Activated CD4-positive, alpha-beta T cell treated with anti-CD3 and anti-CD28 coated beads, Interleukin-2, amount 50 U/mL, for 1 hour (primary cell): ENCODE results near the gene NCAPD3.

Source experiments
- DNase-seq: peaks from one replicate; pipeline ENCODE4 v3.0.0-alpha.2; 2020

Gene NCAPD3

DNA sequence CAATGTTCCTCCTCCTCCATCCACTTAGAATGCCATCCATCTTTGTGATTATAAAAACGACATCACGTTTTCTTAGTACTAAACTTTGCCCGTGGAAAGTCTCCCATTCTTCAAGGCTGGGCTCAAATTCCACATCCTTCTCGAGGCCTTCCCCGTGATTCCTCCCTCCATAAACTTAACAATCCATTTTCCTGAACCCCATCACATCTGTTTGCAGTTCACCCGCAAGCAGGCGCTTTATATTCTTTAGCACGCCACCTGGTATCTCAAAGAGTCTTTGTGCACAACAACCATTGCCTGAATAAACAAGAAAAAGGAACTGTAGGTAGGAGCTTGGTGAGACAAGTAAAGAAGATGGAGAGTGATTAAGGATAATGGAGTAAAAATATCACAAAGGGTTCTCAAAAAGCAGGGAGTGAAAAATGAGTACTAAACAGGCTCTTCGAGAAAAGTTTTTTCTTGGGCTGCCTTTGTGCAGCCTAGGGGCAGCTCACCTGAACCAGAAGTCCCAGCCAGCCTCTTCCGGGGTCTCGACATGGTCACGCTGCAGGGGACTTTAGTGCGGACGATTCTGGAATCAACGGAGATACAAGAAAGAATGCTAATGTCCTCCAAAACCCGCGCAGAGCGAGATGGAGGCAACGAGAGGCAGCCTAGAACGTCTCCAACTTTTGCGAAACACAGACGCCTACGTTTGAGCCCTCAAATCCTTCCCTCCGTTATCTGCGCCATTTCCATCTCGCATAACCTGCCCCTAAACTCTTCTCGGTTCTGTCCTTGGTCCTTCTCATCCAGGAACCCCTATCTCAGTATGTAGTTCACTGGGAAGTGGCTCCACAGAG lies 28.8 kb upstream of the NCAPD3 start:
- no peak for DNase-seq

DNA sequence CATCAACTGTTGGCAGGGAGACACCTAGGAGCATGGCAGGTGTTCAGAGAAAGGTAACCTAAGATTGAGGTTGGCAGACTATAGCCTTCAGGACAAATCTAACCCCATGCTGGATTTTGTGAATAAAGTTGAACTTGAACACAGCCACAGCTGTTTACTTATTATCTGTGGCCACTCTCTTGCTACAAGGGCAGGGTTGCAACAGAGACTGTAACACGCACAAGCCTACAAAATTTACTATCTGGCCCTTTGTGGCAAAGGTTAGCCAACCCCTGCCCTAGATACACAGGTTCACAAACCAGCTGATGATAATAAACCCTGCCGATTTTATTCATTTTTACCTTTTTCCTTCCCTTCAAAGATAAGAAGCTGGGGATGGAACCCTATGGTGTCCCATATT lies 26.9 kb upstream of the NCAPD3 start:
- DNase-seq, result no peak

GRCh38 chr11:134250246-134250645 lies 26.5 kb upstream of the NCAPD3 start:
- no peak for DNase-seq

GRCh38 chr11:134248910-134249480 lies 25.2 kb upstream of the NCAPD3 start:
- DNase-seq, result no peak

DNA sequence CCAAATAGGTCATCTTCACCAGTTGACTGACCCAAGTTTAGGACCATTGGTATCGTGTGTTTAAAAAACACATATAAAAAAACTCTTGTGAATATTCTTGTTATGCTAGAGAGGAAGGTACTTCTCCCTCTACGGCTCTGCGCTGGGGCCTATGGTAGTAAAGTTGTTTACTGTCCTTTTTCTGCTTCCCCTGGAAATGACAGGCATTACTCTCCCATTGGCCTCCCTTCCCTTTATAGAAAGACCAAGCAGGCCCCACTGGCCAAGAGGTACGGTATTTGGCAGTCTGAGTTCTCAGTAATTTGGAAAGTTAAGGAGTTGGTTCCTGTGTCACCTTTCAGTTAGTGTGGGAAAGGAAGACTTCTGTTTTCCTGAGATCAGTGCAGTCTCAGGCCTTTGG lies 22.9 kb upstream of the NCAPD3 start:
- DNase-seq, result no peak

- no peak for DNase-seq
These were observed 22.3 kb upstream of the NCAPD3 start for GRCh38 chr11:134246100-134246499.

DNA sequence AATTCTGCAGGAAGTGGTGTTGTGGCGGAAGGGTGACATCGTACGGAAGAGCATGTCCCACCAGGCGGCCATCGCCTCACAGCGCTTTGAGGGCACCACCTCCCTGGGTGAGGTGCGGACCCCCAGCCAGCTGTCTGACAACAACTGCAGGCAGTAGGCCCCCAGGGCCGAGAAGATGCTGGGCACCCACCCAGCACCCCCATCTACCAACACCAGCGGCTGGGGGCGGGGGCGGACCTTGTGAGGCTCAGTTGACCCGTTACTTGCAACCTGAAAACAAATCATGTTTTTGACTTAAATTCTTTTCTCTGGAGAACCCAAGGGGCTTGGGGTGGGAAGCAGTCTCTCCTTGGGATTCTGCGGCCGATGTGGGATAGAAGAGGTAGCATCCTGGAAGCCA lies 21.7 kb upstream of the NCAPD3 start:
- DNase-seq, result no peak

- DNase-seq, result peak; percentile 13
These were observed 20.8 kb upstream of the NCAPD3 start for GRCh38 chr11:134244593-134244992.

DNA sequence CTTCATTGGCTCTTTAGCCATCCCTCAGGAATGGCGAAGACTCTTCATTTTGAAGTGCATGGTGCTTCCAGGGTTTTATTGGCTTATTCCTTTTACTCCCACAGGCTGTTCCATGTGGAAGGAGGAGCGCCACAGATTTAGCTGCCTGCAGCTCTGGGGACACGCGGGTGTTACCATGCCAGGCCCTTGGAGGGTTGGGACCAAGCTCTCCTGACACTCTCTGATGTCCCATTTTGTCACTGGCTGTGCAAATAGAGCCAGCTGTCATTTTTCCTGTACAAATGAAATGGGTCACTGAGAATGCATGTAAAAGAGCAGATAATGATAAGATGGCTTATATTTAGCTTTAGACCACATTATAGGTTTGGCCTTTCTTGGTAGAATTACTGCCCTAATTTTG lies 20.1 kb upstream of the NCAPD3 start:
- DNase-seq, result no peak

- DNase-seq, result no peak
These were observed 18.6 kb upstream of the NCAPD3 start for GRCh38 chr11:134242376-134242775.

DNA sequence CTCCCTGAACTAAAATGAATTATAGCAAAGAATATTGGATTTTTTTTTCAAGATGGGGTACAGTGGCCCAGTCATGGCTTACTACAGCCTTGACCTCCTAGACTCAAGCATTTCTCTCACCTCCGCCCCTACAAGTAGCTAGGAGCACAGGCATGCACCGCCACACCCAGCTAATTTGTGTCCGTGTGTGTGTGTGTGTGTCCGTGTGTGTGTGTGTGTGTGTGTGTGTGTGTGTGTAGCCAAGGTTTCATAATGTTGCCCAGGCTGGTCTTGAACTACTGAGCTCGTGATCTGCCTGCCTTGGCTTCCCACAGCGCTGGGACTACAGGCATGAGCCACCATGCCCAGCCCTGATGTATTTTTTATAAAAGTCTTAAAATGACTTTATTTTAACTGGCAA lies 16.8 kb upstream of the NCAPD3 start:
- no peak for DNase-seq

DNA sequence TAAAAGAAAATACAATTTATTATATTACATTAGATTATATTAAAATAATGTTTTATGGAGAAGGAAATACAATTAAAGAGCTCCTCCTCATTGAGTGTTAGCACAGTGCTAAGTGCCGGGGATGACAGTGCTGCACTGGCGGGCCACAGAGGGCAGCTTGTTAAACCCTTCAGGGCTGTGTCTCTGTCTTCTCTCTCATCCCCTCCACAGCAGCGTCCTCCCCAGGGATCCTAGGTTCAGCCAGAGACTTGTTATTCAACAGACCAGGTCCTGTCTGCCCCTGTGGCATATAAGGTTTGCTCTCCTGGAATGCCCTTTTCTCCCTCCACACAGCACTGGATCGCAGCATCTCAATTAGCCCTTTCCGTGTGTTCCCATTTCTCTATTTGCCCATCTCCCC lies 15.2 kb upstream of the NCAPD3 start:
- no peak for DNase-seq

DNA sequence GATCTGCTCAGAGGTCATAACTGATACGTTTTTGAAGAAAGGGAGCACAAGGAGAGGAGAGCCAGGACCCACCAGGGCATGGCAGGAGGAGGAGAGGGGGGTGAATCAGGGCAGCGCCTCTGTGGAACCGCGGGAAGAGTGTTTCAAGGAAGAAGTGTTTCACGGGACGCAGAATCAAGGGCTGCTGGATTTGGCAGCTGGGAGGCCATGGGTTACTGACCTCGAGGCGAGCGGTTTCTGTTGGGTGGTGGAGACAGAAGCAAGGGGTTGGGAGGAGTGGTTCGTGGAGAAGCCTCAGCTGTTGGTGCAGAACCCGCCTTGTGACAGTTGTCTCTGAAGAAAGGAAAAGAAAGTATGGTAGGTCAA lies 13.8 kb upstream of the NCAPD3 start:
- no peak for DNase-seq

DNA sequence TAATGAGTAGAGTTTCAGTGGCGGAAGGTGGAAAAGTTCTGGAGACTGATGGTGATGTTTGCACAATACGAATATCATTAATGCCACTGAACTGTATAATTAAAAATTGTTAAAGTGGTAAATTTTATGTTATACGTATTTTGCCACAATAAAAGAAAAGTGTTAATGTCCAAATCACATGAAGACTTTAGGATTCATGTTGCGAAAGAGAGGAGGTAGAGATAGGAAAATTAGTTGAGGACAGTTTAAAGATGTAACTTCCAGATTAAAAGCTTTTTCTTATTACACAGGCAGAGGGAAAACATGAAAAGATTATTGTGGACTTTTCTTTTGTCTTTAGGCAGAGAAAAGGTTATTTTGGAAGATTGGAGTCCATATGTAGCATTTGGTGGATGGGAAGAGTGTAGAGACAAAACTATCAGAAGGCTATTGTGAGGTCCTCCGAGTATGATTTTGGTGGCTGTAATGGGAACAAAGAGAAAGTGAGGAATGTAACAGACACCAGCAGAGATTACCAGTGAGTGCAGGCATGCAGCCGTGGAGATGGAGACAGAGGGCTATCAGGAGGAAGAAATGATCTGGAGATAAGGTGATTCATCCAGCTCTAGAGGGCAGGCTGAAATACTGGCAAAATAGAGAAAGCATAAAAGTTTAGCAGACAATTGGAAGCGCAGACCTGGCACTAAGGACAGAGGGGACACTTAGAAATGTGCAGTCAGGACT lies 13.2 kb upstream of the NCAPD3 start:
- no peak for DNase-seq

- DNase-seq, result no peak
These were observed 11.6 kb upstream of the NCAPD3 start for GRCh38 chr11:134235399-134235798.

DNA sequence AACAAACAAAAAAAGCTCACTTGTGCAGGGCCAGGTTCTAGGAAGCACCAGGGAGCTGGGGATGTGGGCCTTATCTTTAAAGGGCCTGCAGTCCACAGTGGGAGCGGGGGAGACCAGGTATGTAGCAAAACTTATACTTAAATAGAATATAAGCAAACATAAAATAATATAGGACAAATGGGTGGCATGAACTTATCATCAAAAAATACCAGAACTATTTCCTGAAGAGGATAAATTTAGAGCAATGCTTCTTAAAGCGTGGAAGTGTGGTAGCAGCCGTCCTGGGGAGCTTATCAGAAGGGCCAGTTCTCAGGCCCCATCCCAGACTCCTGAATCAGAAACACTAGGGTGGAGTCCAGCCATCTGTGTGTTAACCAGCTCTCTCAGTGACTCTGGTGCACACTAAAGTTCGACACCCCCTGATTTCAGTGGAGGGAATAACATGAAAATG lies 10.0 kb upstream of the NCAPD3 start:
- no peak for DNase-seq

GRCh38 chr11:134231958-134232659 lies 8.3 kb upstream of the NCAPD3 start:
- no peak for DNase-seq

GRCh38 chr11:134230339-134230738 lies 6.6 kb upstream of the NCAPD3 start:
- DNase-seq, result no peak

GRCh38 chr11:134229126-134229790 lies 5.5 kb upstream of the NCAPD3 start:
- DNase-seq, result no peak

DNA sequence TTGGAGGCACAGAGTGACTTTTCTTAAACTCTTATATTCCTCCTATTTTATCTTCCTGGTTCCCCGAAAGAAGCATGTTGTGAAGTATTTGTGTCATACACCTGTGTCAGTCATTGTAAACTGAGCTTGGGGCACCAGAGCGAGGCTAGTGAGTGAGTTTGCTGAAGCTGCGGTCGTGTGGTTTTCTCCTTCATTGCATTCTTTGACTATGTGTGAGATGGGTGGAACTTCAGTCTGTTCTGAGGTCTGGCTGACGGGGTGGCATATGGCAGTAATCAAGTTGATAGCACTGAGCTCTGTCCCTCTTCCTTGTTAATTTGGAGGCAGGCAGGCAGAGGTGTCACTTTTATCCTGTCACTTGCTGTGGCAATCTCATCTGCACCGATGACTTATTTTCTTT lies 4.9 kb upstream of the NCAPD3 start:
- no peak for DNase-seq

DNA sequence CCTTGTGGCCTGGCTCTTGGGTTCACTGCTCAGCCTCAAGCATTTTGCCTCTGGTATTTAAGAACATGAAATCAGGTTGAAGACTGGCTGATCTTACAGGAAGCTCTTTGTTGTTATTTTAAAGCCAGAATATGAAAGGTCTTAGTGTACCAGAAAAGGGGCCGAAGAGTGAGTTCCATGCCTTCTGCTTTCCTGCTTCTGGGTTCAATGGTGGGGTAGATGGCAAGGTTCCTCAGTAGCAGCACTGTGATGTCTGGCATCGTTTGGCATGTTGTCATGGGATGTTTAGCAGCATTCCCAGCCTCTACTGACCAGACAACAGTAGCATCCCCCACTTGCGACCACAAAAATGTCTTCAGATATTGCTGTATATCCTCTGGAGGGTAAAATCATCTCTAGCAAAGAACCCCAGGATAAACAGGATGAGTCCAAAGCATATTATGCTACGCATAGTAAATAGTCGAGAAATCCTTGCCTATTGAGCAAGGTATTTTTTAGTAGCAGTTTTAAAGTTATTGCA lies 3.1 kb upstream of the NCAPD3 start:
- DNase-seq, result no peak
